H1 (cell line): Measurements from ENCODE around the gene WDR11. TPM values are rescaled to one million over a fixed set of nuclear protein-coding genes. Genes with fewer than 3 reads are reported as not detected.

Experiments
- BRCA1 ChIP-seq: IDR thresholded peaks from 2 replicates; pipeline ENCODE4 v1.6.1; 2012; ENCODE audit warnings: low read depth, low read length, improper control_type of control experiment
- EZH2 ChIP-seq: fragments of 200-600 bp; sonication (generic); IDR thresholded peaks from 2 replicates; pipeline ENCODE4 v1.7.1; 2012; ENCODE audit warnings: low read depth, mild to moderate bottlenecking, moderate library complexity, low read length, inconsistent platforms; ENCODE audit not compliant: severe bottlenecking
- RFX5 ChIP-seq: IDR thresholded peaks from 2 replicates; pipeline ENCODE4 v1.6.1; 2011; ENCODE audit warnings: low read depth, low read length, improper control_type of control experiment, borderline replicate concordance
- SIRT6 ChIP-seq: IDR thresholded peaks from one replicate; pipeline ENCODE4 v1.7.1; 2012; ENCODE audit warnings: low read length, inconsistent platforms
- TAF1 ChIP-seq: IDR thresholded peaks from 2 replicates; pipeline ENCODE4 v1.6.1; 2011; ENCODE audit warnings: mild to moderate bottlenecking, low read depth, low read length
- TAF7 ChIP-seq: optimal IDR thresholded peaks from 2 replicates; pipeline ENCODE3; 2011; ENCODE audit warnings: low read depth, mild to moderate bottlenecking, inconsistent platforms, low read length, moderate library complexity, borderline replicate concordance
- polyA plus RNA-seq, 7 experiments: library from polyadenylated mRNA; depleted of rRNA in 3 of 7; stranded (reverse) in 5 of 7; unstranded in 2 of 7; fragments of >200 nt in 5 of 7; fragments of 200-250 nt in 2 of 7; gene quantifications; 1 replicate in 5 of 7; 2 replicates in 1 of 7; 4 replicates in 1 of 7; pipeline versions ENCODE4 v1.2.1 to v1.2.3, GENCODE V29; 2011 to 2013; ENCODE audit warnings: missing spikeins in 2 of 7, mixed read lengths in 2 of 7
- total RNA-seq: library from RNA; stranded (reverse); fragmentation: NEBNext Ultra II Directional; extraction: Animal tissue kit (Norgen Biotek cat#: 25700); gene quantifications from 2 replicates; pipeline ENCODE4 v1.2.1, GENCODE V29; 2021

The WDR11 gene
- total and polyA plus RNA-seq, 2 of the 8 experiments (the other 6 are each of a cell fraction or from before 2014, with no cell fraction given), result 39.7 to 41.9 TPM

GRCh38 chr10:120825878-120826769, 25.0 kb upstream of the WDR11 start (continued):
- TF ChIP-seq TAF7, result no peak
- TF ChIP-seq RFX5, result no peak
- no peak for TF ChIP-seq BRCA1
- no peak for TF ChIP-seq TAF1
- no peak for TF ChIP-seq EZH2
- no peak for TF ChIP-seq SIRT6
- TF ChIP-seq, all 59 proteins: peak for 0
